Activated T-helper 1 cell treated with anti-CD3 and anti-CD28 coated beads, Interleukin-12 subunit alpha, Interleukin-12 subunit beta, Interleukin-2, Interleukin-4 antibody, amounts not matched to agents 30 ng/mL and 10 ng/mL and 1 ng/mL, durations not matched to agents 14 hours and 24 hours and 36 hours (primary cell): Measurements from ENCODE around the gene ATP8A2. TPM values are rescaled to one million over a fixed set of nuclear protein-coding genes. Genes with fewer than 3 reads are reported as not detected.

Experiments
- DNase-seq: peaks from one replicate; pipeline ENCODE4 v3.0.0; 2021; ENCODE audit warnings: low spot score
- H3K27ac Mint-ChIP-seq: one replicate; pipeline ENCODE4 v1.8.0; 2021; ENCODE audit warnings: mild to moderate bottlenecking, mixed read lengths
- H3K27me3 Mint-ChIP-seq: one replicate; pipeline ENCODE4 v1.8.0; 2022; ENCODE audit warnings: mild to moderate bottlenecking, moderate library complexity, mixed read lengths; ENCODE audit not compliant: insufficient read depth
- H3K36me3 Mint-ChIP-seq: one replicate; pipeline ENCODE4 v1.8.0; 2021; ENCODE audit warnings: low read depth, mixed read lengths
- H3K4me1 Mint-ChIP-seq: one replicate; pipeline ENCODE4 v1.8.0; 2021; ENCODE audit warnings: low read depth, mixed read lengths
- H3K4me3 Mint-ChIP-seq: one replicate; pipeline ENCODE4 v1.8.0; 2021; ENCODE audit warnings: mild to moderate bottlenecking, moderate library complexity, mixed read lengths
- H3K9me3 Mint-ChIP-seq: one replicate; pipeline ENCODE4 v1.8.0; 2021; ENCODE audit warnings: mixed read lengths
- intact Hi-C: fragments of 100-400 bp; cut with micrococcal nuclease; formaldehyde crosslinking; loops from one replicate; pipeline ENCODE4 v1.15.1; 2024
- total RNA-seq: library from RNA; stranded (reverse); gene quantifications from 2 replicates; pipeline ENCODE4 v1.2.3, GENCODE V29; 2022

The ATP8A2 gene
- total RNA-seq, 1 donor from 2014 or later: 0.52 TPM

DNA sequence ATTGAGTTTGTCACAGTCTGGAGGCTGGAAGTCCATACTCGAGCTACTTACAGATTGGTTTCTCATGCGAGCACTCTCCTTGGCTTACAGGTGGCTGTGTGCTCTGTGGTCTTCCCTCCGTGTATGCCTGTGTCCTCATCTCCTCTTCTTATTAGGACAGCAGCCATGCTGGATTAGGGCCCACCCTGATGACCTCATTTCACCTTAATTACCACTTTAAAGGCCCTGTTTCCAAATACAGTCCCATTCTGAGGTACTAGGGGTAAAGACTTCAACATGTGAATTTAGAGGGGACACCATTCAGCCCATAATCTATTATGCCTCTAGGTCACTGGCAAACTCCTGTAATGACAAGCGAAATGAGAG lies 639.4 kb downstream of the ATP8A2 start:
- intact Hi-C loops: no loop called here
- H3K4me3 Mint-ChIP-seq: no peak overlapping the region
- H3K9me3 Mint-ChIP-seq: no peaks in the 10 kb centered on the region
- H3K27me3 Mint-ChIP-seq: no peaks in the 10 kb centered on the region
- H3K27ac Mint-ChIP-seq: peak overlapping the region; percentile 23
- peaks cover 17% of the 10 kb centered on the region for H3K4me1 Mint-ChIP-seq
- no peaks in the 10 kb centered on the region for H3K36me3 Mint-ChIP-seq
- DNase-seq: no peak

- intact Hi-C loops: loop anchor here (1.0 kb wide), 3 partner anchors 39 to 125 kb away; no protein-coding TSS in a partner anchor
- peak; percentile 56 for DNase-seq
Measured at GRCh38 chr13:26011996-26012821, 640.4 kb downstream of the ATP8A2 start.

GRCh38 chr13:26012995-26013394 lies 641.2 kb downstream of the ATP8A2 start:
- H3K4me1 Mint-ChIP-seq: peaks cover 17% of the 10 kb centered on the region
- no peak overlapping the region for H3K27ac Mint-ChIP-seq
- H3K27me3 Mint-ChIP-seq: no peaks in the 10 kb centered on the region
- H3K4me3 Mint-ChIP-seq: peak overlapping the region; percentile 72
- DNase-seq: no peak
- no peaks in the 10 kb centered on the region for H3K36me3 Mint-ChIP-seq
- no peaks in the 10 kb centered on the region for H3K9me3 Mint-ChIP-seq
- intact Hi-C loops: loop anchor here (1.0 kb wide), 3 partner anchors 38 to 126 kb away; no protein-coding TSS in a partner anchor

More at GRCh38 chr13:26011996-26012821, 640.4 kb downstream of the ATP8A2 start:
- peak overlapping the region; percentile 72 for H3K4me3 Mint-ChIP-seq
- H3K4me1 Mint-ChIP-seq: peaks cover 17% of the 10 kb centered on the region
- no peaks in the 10 kb centered on the region for H3K9me3 Mint-ChIP-seq
- H3K27me3 Mint-ChIP-seq: no peaks in the 10 kb centered on the region
- H3K27ac Mint-ChIP-seq: peak overlapping the region; percentile 29
- no peaks in the 10 kb centered on the region for H3K36me3 Mint-ChIP-seq

GRCh38 chr13:26015271-26016125 lies 643.7 kb downstream of the ATP8A2 start:
- intact Hi-C loops: no loop called here
- peaks cover 23% of the 10 kb centered on the region for H3K4me1 Mint-ChIP-seq
- no peak overlapping the region for H3K4me3 Mint-ChIP-seq
- H3K36me3 Mint-ChIP-seq: no peaks in the 10 kb centered on the region
- no peak overlapping the region for H3K27ac Mint-ChIP-seq
- no peak for DNase-seq
- no peaks in the 10 kb centered on the region for H3K9me3 Mint-ChIP-seq
- H3K27me3 Mint-ChIP-seq: no peaks in the 10 kb centered on the region

DNA sequence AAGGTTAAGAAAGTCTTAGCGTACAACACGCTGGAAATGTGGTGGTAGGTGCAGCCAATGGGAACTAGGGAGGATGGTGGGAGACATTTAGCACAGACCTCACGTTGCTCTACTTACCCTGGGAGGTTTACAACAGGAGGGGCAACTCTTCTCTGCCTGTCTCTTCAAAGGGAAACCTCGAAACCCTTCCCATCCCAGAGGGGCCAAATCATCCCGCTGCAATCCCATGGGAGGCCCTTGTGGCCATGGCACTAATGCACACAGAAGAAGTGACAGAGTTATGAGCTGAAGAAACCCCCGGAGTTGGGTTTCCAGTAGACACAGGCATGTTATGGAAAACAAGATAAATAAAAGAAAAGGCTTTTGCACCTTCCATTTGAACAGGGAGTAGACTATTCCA lies 644.4 kb downstream of the ATP8A2 start:
- H3K27me3 Mint-ChIP-seq: no peaks in the 10 kb centered on the region
- no peak for DNase-seq
- no peaks in the 10 kb centered on the region for H3K36me3 Mint-ChIP-seq
- peaks cover 23% of the 10 kb centered on the region for H3K4me1 Mint-ChIP-seq
- H3K9me3 Mint-ChIP-seq: no peaks in the 10 kb centered on the region
- intact Hi-C loops: no loop called here
- H3K27ac Mint-ChIP-seq: no peak overlapping the region
- no peak overlapping the region for H3K4me3 Mint-ChIP-seq

- Mint-ChIP-seq H3K9me3 (no peaks in the 10 kb centered on the region), H3K27me3 (no peaks in the 10 kb centered on the region), H3K4me1 (peaks cover 23% of the 10 kb centered on the region), H3K36me3 (no peaks in the 10 kb centered on the region), H3K4me3 (no peak overlapping the region), H3K27ac (peak overlapping the region; percentile 59)
- intact Hi-C loops: no loop called here
- no peak for DNase-seq
Measured at GRCh38 chr13:26017196-26017921, 645.6 kb downstream of the ATP8A2 start.

DNA sequence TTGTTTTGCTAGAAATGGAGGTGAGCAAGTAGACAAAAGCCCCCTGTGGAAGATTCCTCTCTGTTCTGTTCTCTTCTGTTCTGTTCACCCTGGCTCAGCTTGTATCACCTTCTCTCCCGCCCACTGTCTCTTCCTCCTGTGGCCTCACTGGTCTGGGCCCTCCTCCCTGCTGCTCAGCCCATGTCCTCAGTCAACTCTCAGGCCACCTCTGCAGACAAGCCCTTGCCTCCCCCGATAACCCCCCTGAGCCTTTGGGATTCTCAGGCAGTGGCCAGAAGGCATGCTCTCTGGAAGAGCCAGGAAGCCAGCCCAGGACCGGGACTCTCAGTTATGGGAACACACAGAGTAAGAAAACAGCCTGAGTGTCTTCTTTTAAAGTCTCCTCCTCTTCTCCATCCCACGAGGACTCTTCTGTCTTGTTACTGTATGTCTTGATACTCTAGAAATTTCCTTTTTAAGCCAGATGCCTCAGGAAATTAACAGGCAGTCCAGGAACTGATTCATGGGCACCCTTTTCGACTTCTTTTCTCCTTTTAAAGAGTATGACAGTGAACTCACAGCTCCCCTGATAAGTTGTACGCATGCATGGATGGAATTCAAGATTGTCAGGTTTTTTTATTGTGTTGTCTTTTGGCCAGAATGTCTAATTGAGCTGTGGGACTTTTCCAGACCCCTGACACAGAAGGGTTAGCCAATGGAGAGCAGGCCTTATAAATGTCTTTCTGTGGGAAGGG lies 646.3 kb downstream of the ATP8A2 start:
- Mint-ChIP-seq H3K27me3 (no peaks in the 10 kb centered on the region), H3K4me1 (peaks cover 23% of the 10 kb centered on the region), H3K27ac (peak overlapping the region; percentile 59), H3K36me3 (no peaks in the 10 kb centered on the region), H3K4me3 (no peak overlapping the region), H3K9me3 (no peaks in the 10 kb centered on the region)
- intact Hi-C loops: no loop called here
- DNase-seq: no peak

GRCh38 chr13:26019251-26019650 lies 647.5 kb downstream of the ATP8A2 start:
- Mint-ChIP-seq H3K27ac (no peak overlapping the region), H3K9me3 (no peaks in the 10 kb centered on the region), H3K4me1 (peaks cover 23% of the 10 kb centered on the region), H3K27me3 (peaks cover 5% of the 10 kb centered on the region), H3K4me3 (no peak overlapping the region), H3K36me3 (no peaks in the 10 kb centered on the region)
- DNase-seq: no peak
- intact Hi-C loops: no loop called here

- Mint-ChIP-seq H3K4me1 (peaks cover 23% of the 10 kb centered on the region), H3K36me3 (no peaks in the 10 kb centered on the region), H3K9me3 (no peaks in the 10 kb centered on the region), H3K4me3 (no peak overlapping the region), H3K27ac (no peak overlapping the region), H3K27me3 (peaks cover 5% of the 10 kb centered on the region)
- no peak for DNase-seq
- intact Hi-C loops: no loop called here
Measured at GRCh38 chr13:26019881-26020870, 648.4 kb downstream of the ATP8A2 start.

DNA sequence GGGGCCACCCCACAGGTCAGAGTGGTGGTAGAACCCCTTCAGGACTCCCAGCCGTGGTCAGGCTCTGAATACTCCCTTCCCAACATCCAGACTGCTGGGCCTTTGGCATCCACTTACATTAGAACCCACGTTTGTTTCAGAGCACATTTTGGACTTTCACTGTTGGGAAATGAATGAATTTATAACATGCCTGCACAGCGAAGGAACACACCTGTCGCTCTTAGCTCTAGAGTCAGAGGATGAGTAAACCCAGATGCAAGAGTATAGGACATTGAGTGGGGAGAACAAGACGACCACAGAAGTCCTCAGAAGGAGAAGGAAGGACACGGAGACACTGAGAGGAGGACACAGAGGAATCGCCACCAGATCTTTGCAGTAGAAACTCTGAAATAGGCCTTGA lies 649.1 kb downstream of the ATP8A2 start:
- peaks cover 23% of the 10 kb centered on the region for H3K4me1 Mint-ChIP-seq
- H3K36me3 Mint-ChIP-seq: no peaks in the 10 kb centered on the region
- no peak overlapping the region for H3K4me3 Mint-ChIP-seq
- intact Hi-C loops: no loop called here
- peaks cover 8% of the 10 kb centered on the region for H3K27me3 Mint-ChIP-seq
- no peak overlapping the region for H3K27ac Mint-ChIP-seq
- H3K9me3 Mint-ChIP-seq: no peaks in the 10 kb centered on the region
- DNase-seq: no peak

- Mint-ChIP-seq H3K36me3 (no peaks in the 10 kb centered on the region), H3K4me1 (peaks cover 23% of the 10 kb centered on the region)
Measured at GRCh38 chr13:26021516-26021915, 649.7 kb downstream of the ATP8A2 start.

More at GRCh38 chr13:26021516-26021915, 649.7 kb downstream of the ATP8A2 start:
- H3K27me3 Mint-ChIP-seq: peaks cover 8% of the 10 kb centered on the region
- no peak overlapping the region for H3K4me3 Mint-ChIP-seq
- no peak overlapping the region for H3K27ac Mint-ChIP-seq
- no peaks in the 10 kb centered on the region for H3K9me3 Mint-ChIP-seq
- intact Hi-C loops: no loop called here
- DNase-seq: no peak
